H1 (cell line): ENCODE data around the gene PACC1. TPM values are rescaled to one million over a fixed set of nuclear protein-coding genes. Genes with fewer than 3 reads are reported as not detected.

Source experiments
- CTCF ChIA-PET: fragments of 300-600 bp; sonication (Branson Sonifier 250); formaldehyde crosslinking; loops from one replicate; lab custom pipeline; 2021; ENCODE audit not compliant: partially characterized antibody; lab: Charles Lee
- POLR2A ChIA-PET: fragments of 300-600 bp; sonication (Branson Sonifier 250); formaldehyde crosslinking; loops from one replicate; lab custom pipeline; 2021; ENCODE audit warnings: inconsistent platforms; ENCODE audit not compliant: partially characterized antibody; lab: Charles Lee
- DNase-seq, 2 experiments: peaks; one replicate each; pipeline versions ENCODE4 v3.0.0 to v3.0.0-alpha.2; 2010 to 2022; ENCODE audit warnings: low spot score in 2 of 2, low read depth in 1 of 2, mixed read lengths in 1 of 2
- FAIRE-seq: peaks from 2 replicates; lab custom pipeline; 2011; peaks lifted over from hg19 to GRCh38; lab: Jason Lieb, UNC
- H2AFZ ChIP-seq: 2 replicates; pipeline ENCODE4 v1.8.1; 2012; ENCODE audit warnings: low read length, inconsistent platforms
- H2AK5ac ChIP-seq: 2 replicates; pipeline ENCODE4 v1.6.1; 2013; ENCODE audit warnings: low read depth, low read length
- H2BK120ac ChIP-seq: replicated peaks from 2 replicates; pipeline ENCODE3; 2013; ENCODE audit warnings: low read depth, low read length, inconsistent platforms
- H2BK12ac ChIP-seq: 2 replicates; pipeline ENCODE4 v1.6.1; 2013; ENCODE audit warnings: low read depth, low read length
- H2BK15ac ChIP-seq: 2 replicates; pipeline ENCODE4 v1.6.1; 2013; ENCODE audit warnings: low read length
- H2BK20ac ChIP-seq: 2 replicates; pipeline ENCODE4 v1.6.1; 2013; ENCODE audit warnings: low read length
- H2BK5ac ChIP-seq: 2 replicates; pipeline ENCODE4 v1.6.1; 2013; ENCODE audit warnings: low read depth, low read length
- H3K14ac ChIP-seq: 2 replicates; pipeline ENCODE4 v1.6.1; 2013; ENCODE audit warnings: inconsistent platforms; ENCODE audit not compliant: insufficient read length
- H3K18ac ChIP-seq: 2 replicates; pipeline ENCODE4 v1.6.1; 2013; ENCODE audit warnings: low read length; ENCODE audit errors: extremely low read depth
- H3K23ac ChIP-seq: 2 replicates; pipeline ENCODE4 v1.6.1; 2013; ENCODE audit warnings: inconsistent platforms; ENCODE audit not compliant: insufficient read length
- H3K23me2 ChIP-seq: 2 replicates; pipeline ENCODE4 v1.6.1; 2013; ENCODE audit warnings: low read depth, low read length
- H3K27ac ChIP-seq: 2 replicates; pipeline ENCODE4 v1.6.1; 2011; ENCODE audit warnings: low read depth, low read length, inconsistent platforms
- H3K27me3 ChIP-seq, 4 experiments: replicated peaks in 1 of 4; 1 replicate in 1 of 4; 2 replicates in 3 of 4; pipeline versions ENCODE4 v1.6.1 to v1.8.1; 2011 to 2013; ENCODE audit warnings: low read length in 3 of 4, mild to moderate bottlenecking in 3 of 4, inconsistent platforms in 2 of 4, mixed read lengths in 2 of 4, moderate library complexity in 1 of 4; ENCODE audit not compliant: control insufficient read depth in 3 of 4, insufficient read depth in 3 of 4; ENCODE audit errors: extremely low read depth in 1 of 4
- H3K36me3 ChIP-seq, 4 experiments: 2 replicates each; pipeline versions ENCODE4 v1.6.1 to v1.8.1; 2011 to 2013; ENCODE audit warnings: mild to moderate bottlenecking in 4 of 4, low read length in 3 of 4, moderate library complexity in 2 of 4, control low read depth in 1 of 4, inconsistent platforms in 1 of 4; ENCODE audit not compliant: insufficient read depth in 4 of 4, control insufficient read depth in 2 of 4
- H3K4ac ChIP-seq: replicated peaks from 2 replicates; pipeline ENCODE3; 2013; ENCODE audit warnings: low read length, low read depth, mixed read lengths, inconsistent platforms; ENCODE audit not compliant: insufficient read length
- H3K4me1 ChIP-seq, 4 experiments: replicated peaks in 1 of 4; 1 replicate in 1 of 4; 2 replicates in 3 of 4; pipeline versions ENCODE4 v1.6.1 to v1.8.1; 2011 to 2013; ENCODE audit warnings: low read length in 3 of 4, inconsistent platforms in 2 of 4, mixed read lengths in 1 of 4; ENCODE audit not compliant: insufficient read depth in 4 of 4, control insufficient read depth in 3 of 4
- H3K4me2 ChIP-seq, 2 experiments: 2 replicates each; pipeline versions ENCODE4 v1.6.1 to v1.8.1; 2011 to 2013; ENCODE audit warnings: low read depth in 2 of 2, low read length in 2 of 2, control low read depth in 1 of 2, inconsistent platforms in 1 of 2, mild to moderate bottlenecking in 1 of 2; ENCODE audit not compliant: insufficient read depth in 1 of 2
- H3K4me3 ChIP-seq, 4 experiments: fragments of 200-600, 300-600 bp in 1 of 4; sonication (generic), shearing (Covaris generic), sonication (Bioruptor Twin) in 1 of 4; 2 replicates each; pipeline versions ENCODE4 v1.5.1 to v1.8.1; 2011 to 2016; ENCODE audit warnings: low read length in 4 of 4, low read depth in 3 of 4, control low read depth in 2 of 4, inconsistent platforms in 2 of 4, mild to moderate bottlenecking in 2 of 4, mixed read lengths in 1 of 4, moderate library complexity in 1 of 4; ENCODE audit not compliant: insufficient read depth in 2 of 4; ENCODE audit errors: extremely low read depth in 1 of 4
- H3K56ac ChIP-seq: replicated peaks from 2 replicates; pipeline ENCODE3; 2013; ENCODE audit warnings: low read depth, mild to moderate bottlenecking, mixed read lengths, low read length, inconsistent platforms; ENCODE audit not compliant: insufficient read length
- H3K79me1 ChIP-seq: 2 replicates; pipeline ENCODE4 v1.6.1; 2013; ENCODE audit warnings: low read depth, low read length, control low read depth
- H3K79me2 ChIP-seq, 2 experiments: 2 replicates each; pipeline versions ENCODE4 v1.6.1 to v1.8.1; 2012 to 2013; ENCODE audit warnings: low read length in 2 of 2, mild to moderate bottlenecking in 2 of 2, inconsistent platforms in 1 of 2; ENCODE audit not compliant: insufficient read depth in 2 of 2, control insufficient read depth in 1 of 2
- H3K9ac ChIP-seq, 4 experiments: replicated peaks in 1 of 4; 1 replicate in 1 of 4; 2 replicates in 3 of 4; pipeline versions ENCODE4 v1.6.1 to v1.8.1; 2011 to 2013; ENCODE audit warnings: low read depth in 3 of 4, low read length in 3 of 4, control low read depth in 2 of 4, mild to moderate bottlenecking in 2 of 4, moderate library complexity in 2 of 4, inconsistent platforms in 1 of 4; ENCODE audit errors: extremely low read depth in 1 of 4
- H3K9me3 ChIP-seq, 2 experiments: 2 replicates each; pipeline versions ENCODE4 v1.6.1 to v1.8.1; 2012 to 2013; ENCODE audit warnings: mild to moderate bottlenecking in 2 of 2, moderate library complexity in 2 of 2, control low read depth in 1 of 2, inconsistent platforms in 1 of 2, low read depth in 1 of 2, low read length in 1 of 2, mixed read lengths in 1 of 2; ENCODE audit not compliant: insufficient read depth in 2 of 2
- H4K20me1 ChIP-seq, 2 experiments: replicated peaks in 1 of 2; 2 replicates each; pipeline versions ENCODE3 to v1.8.1; 2011 to 2013; ENCODE audit warnings: inconsistent platforms in 2 of 2, low read length in 2 of 2, mild to moderate bottlenecking in 1 of 2; ENCODE audit not compliant: insufficient read depth in 2 of 2, control insufficient read depth in 1 of 2
- H4K5ac ChIP-seq: 2 replicates; pipeline ENCODE4 v1.6.1; 2013; ENCODE audit warnings: low read length, low read depth, mixed read lengths, inconsistent platforms; ENCODE audit not compliant: insufficient read length
- H4K8ac ChIP-seq: 2 replicates; pipeline ENCODE4 v1.8.0; 2013; ENCODE audit warnings: mild to moderate bottlenecking, moderate library complexity, low read length, inconsistent platforms; ENCODE audit not compliant: insufficient read depth; ENCODE audit errors: extremely low read depth
- H4K91ac ChIP-seq: replicated peaks from 2 replicates; pipeline ENCODE3; 2013; ENCODE audit warnings: low read length, mixed read lengths, inconsistent platforms; ENCODE audit not compliant: insufficient read length
- CREB1 ChIP-seq: IDR thresholded peaks from 2 replicates; pipeline ENCODE4 v1.6.1; 2012; ENCODE audit warnings: inconsistent platforms
- CTBP2 ChIP-seq: IDR thresholded peaks from 2 replicates; pipeline ENCODE4 v1.7.0; 2011; ENCODE audit warnings: borderline replicate concordance, mild to moderate bottlenecking, moderate library complexity, mixed read lengths, low read length; ENCODE audit not compliant: insufficient read depth, insufficient read length
- EP300 ChIP-seq, 2 experiments: IDR thresholded peaks; 1 replicate in 1 of 2; 2 replicates in 1 of 2; pipeline ENCODE4 v1.6.1; 2011 to 2012; ENCODE audit warnings: low read depth in 2 of 2, low read length in 2 of 2, mild to moderate bottlenecking in 2 of 2, borderline replicate concordance in 1 of 2, inconsistent platforms in 1 of 2, moderate library complexity in 1 of 2
- GABPA ChIP-seq: IDR thresholded peaks from 2 replicates; pipeline ENCODE4 v1.6.1; 2011; ENCODE audit warnings: mild to moderate bottlenecking, low read length, moderate library complexity, borderline replicate concordance; ENCODE audit not compliant: insufficient read depth
- JUND ChIP-seq: IDR thresholded peaks from 2 replicates; pipeline ENCODE4 v1.6.1; 2011; ENCODE audit warnings: mild to moderate bottlenecking, improper control_type of control experiment, low read length
- KDM1A ChIP-seq: fragments of 200-600, 300-600 bp; sonication (generic); IDR thresholded peaks from 2 replicates; pipeline ENCODE4 v1.7.1; 2016; ENCODE audit warnings: mild to moderate bottlenecking, low read length, borderline replicate concordance
- NRF1 ChIP-seq: IDR thresholded peaks from 2 replicates; pipeline ENCODE4 v1.6.1; 2011; ENCODE audit warnings: mild to moderate bottlenecking, low read depth, low read length, improper control_type of control experiment
- RAD21 ChIP-seq, 2 experiments: IDR thresholded peaks in 1 of 2; conservative IDR thresholded peaks in 1 of 2; 2 replicates each; pipeline ENCODE4 v1.6.1; 2011; ENCODE audit warnings: low read depth in 2 of 2, low read length in 2 of 2, improper control_type of control experiment in 1 of 2, inconsistent platforms in 1 of 2, mild to moderate bottlenecking in 1 of 2, moderate library complexity in 1 of 2
- RBBP5 ChIP-seq: IDR thresholded peaks from 2 replicates; pipeline ENCODE4 v1.7.1; 2012; ENCODE audit warnings: low read depth, mild to moderate bottlenecking, inconsistent platforms, low read length, moderate library complexity, borderline replicate concordance
- RNF2 ChIP-seq: fragments of 200-900, 300-1000 bp; sonication (generic); IDR thresholded peaks from 2 replicates; pipeline ENCODE4 v1.7.1; 2016; ENCODE audit warnings: borderline replicate concordance, low read depth, mild to moderate bottlenecking, antibody characterized with exemption, low read length; ENCODE audit not compliant: poor library complexity, severe bottlenecking; ENCODE audit errors: missing control alignments
- SIN3A ChIP-seq, 2 experiments: IDR thresholded peaks in 1 of 2; conservative IDR thresholded peaks in 1 of 2; 2 replicates each; pipeline ENCODE4 v1.6.1; 2011 to 2012; ENCODE audit warnings: low read length in 2 of 2, improper control_type of control experiment in 1 of 2, low read depth in 1 of 2, mild to moderate bottlenecking in 1 of 2
- SIX5 ChIP-seq: IDR thresholded peaks from 2 replicates; pipeline ENCODE4 v1.6.1; 2011; ENCODE audit warnings: mild to moderate bottlenecking, low read depth, low read length
- TAF1 ChIP-seq: IDR thresholded peaks from 2 replicates; pipeline ENCODE4 v1.6.1; 2011; ENCODE audit warnings: mild to moderate bottlenecking, low read depth, low read length
- WGBS, 2 experiments: shearing (Covaris generic) in 1 of 2; methylation state at CpG; one replicate each; pipeline versions ENCODE4 v1.1.6 to v1.1.7; 2013 to 2015; ENCODE audit warnings: low lambda C conversion rate in 2 of 2, mixed read lengths in 2 of 2, inconsistent platforms in 1 of 2, low coverage in 1 of 2, missing lambda C conversion rate in 1 of 2; ENCODE audit not compliant: insufficient replicate concordance in 2 of 2, insufficient coverage in 1 of 2, insufficient read length in 1 of 2; ENCODE audit errors: extremely low coverage in 1 of 2, missing lambda C conversion rate in 1 of 2; 5-methylcytosine and 5-hydroxymethylcytosine counted together
- polyA plus RNA-seq, 7 experiments: library from polyadenylated mRNA; depleted of rRNA in 3 of 7; stranded (reverse) in 5 of 7; unstranded in 2 of 7; fragments of >200 nt in 5 of 7; fragments of 200-250 nt in 2 of 7; gene quantifications; 1 replicate in 5 of 7; 2 replicates in 1 of 7; 4 replicates in 1 of 7; pipeline versions ENCODE4 v1.2.1 to v1.2.3, GENCODE V29; 2011 to 2013; ENCODE audit warnings: missing spikeins in 2 of 7, mixed read lengths in 2 of 7
- total RNA-seq: library from RNA; stranded (reverse); fragmentation: NEBNext Ultra II Directional; extraction: Animal tissue kit (Norgen Biotek cat#: 25700); gene quantifications from 2 replicates; pipeline ENCODE4 v1.2.1, GENCODE V29; 2021

PACC1 gene
- total and polyA plus RNA-seq, 2 of the 8 experiments (the other 6 are each of a cell fraction or from before 2014, with no cell fraction given), result 18.8 to 23.5 TPM

DNA sequence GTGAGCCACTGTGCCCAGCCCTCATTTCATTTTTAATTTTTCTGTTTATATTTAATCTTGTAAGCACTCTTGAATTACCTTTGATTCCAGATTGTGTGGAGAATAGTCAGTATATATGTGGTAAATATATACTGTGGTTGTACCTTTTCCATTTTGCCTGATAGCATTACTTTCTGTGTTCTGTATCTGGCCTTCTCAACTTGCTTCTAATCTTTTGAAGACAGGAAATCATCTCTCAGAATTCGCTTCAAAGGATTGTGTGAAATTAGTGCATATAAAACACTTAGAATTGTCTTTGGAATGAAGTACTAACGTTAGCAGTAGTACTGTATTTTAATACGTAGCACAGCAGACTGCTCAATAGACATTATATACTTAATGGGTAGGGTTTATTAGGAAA, 91.6 kb downstream of the PACC1 start:
- POLR2A ChIA-PET, result no interaction called here
- H3K4me1 ChIP-seq, result no peaks in the 10 kb centered on the region
- no peak overlapping the region for H2BK120ac ChIP-seq
- no peak overlapping the region for H3K56ac ChIP-seq
- no peak overlapping the region for H3K4ac ChIP-seq
- H2BK15ac ChIP-seq, result no peak overlapping the region
- no peak for DNase-seq
- 63% methylated on average over 3 of the region's 3 CpGs; no CpG with 5 or more reads in 1 of the 2 experiments for WGBS, 2 experiments
- H4K8ac ChIP-seq, result no peak overlapping the region
- no peaks in the 10 kb centered on the region for H3K79me1 ChIP-seq
- no peak overlapping the region for H3K4me3 ChIP-seq
- no peak overlapping the region for H3K18ac ChIP-seq
- H4K91ac ChIP-seq, result no peak overlapping the region
- H3K27me3 ChIP-seq, result no peaks in the 10 kb centered on the region
- H4K5ac ChIP-seq, result no peak overlapping the region
- no peaks in the 10 kb centered on the region for H4K20me1 ChIP-seq
- CTCF ChIA-PET, result no interaction called here
- no peak overlapping the region for H2BK5ac ChIP-seq
- peaks cover 0 to 21% of the 10 kb centered on the region in 2 experiments; a peak in 2 of 4 replicates for H3K79me2 ChIP-seq
- no peak overlapping the region for H2AFZ ChIP-seq
- no peak overlapping the region for H2BK12ac ChIP-seq
- TF ChIP-seq TAF1 (no peak), CREB1 (no peak), JUND (no peak), GABPA (no peak), KDM1A (no peak), RAD21 (IDR thresholded peaks at IDR 0.05 in 1 of 2, conservative IDR thresholded peaks at IDR 0.05 in 1 of 2; ENCODE audit: low read depth in 2 of 2, low read length in 2 of 2) (no peak), CTBP2 (no peak), NRF1 (no peak), EP300 (IDR thresholded peaks at IDR 0.05; ENCODE audit: borderline replicate concordance in 1 of 2, low read depth in 2 of 2, low read length in 2 of 2) (no peak), RBBP5 (no peak), SIN3A (conservative IDR thresholded peaks at IDR 0.05 in 1 of 2, IDR thresholded peaks at IDR 0.05 in 1 of 2; ENCODE audit: low read depth in 1 of 2, low read length in 2 of 2) (no peak), RNF2 (no peak), SIX5 (no peak)
- no peak overlapping the region for H3K9ac ChIP-seq
- no peak overlapping the region for H2BK20ac ChIP-seq
- no peaks in the 10 kb centered on the region; the same call in 1 of the 2 replicates for H3K23me2 ChIP-seq
- H3K23ac ChIP-seq, result no peak overlapping the region
- H3K14ac ChIP-seq, result no peak overlapping the region
- H2AK5ac ChIP-seq, result no peak overlapping the region
- H3K9me3 ChIP-seq, result no peaks in the 10 kb centered on the region
- no peaks in the 10 kb centered on the region; a peak in 2 of 8 replicates for H3K36me3 ChIP-seq
- H3K4me2 ChIP-seq, result no peak overlapping the region
- no peak overlapping the region for H3K27ac ChIP-seq
- FAIRE-seq, result no peak
